Brain pericyte (primary cell): ENCODE measurements around the gene CLCNKB.
"Not testable (repeated sequence)": the region's sequence is repeated elsewhere in the genome, so short reads cannot be mapped to it uniquely, and the experiment has no call there.

Experiments used
- DNase-seq: peaks from one replicate; pipeline ENCODE4 v3.0.0-alpha.2; 2012; ENCODE audit warnings: low read depth, low spot score

CLCNKB gene

GRCh38 chr1:16014509-16015482 lies 28.8 kb upstream of the CLCNKB start:
- DNase-seq = no peak

GRCh38 chr1:16015491-16015890 lies 28.1 kb upstream of the CLCNKB start:
- DNase-seq = no peak

GRCh38 chr1:16015960-16016901 lies 27.4 kb upstream of the CLCNKB start:
- DNase-seq = no peak

- DNase-seq = no peak
These were observed 26.5 kb upstream of the CLCNKB start for GRCh38 chr1:16017076-16017460.

- DNase-seq = no peak
These were observed 25.9 kb upstream of the CLCNKB start, which contains the start of gene HSPB7 for GRCh38 chr1:16017461-16018303. TSS of gene HSPB7 (minus strand) at chr1:16018043. CDS start at chr1:16017963, 80 bp downstream.

GRCh38 chr1:16018308-16018707 lies 25.3 kb upstream of the CLCNKB start:
- DNase-seq = no peak

GRCh38 chr1:16018749-16019643 lies 24.6 kb upstream of the CLCNKB start:
- no peak for DNase-seq

GRCh38 chr1:16019644-16020277 lies 23.8 kb upstream of the CLCNKB start:
- no peak for DNase-seq

GRCh38 chr1:16020325-16020724 lies 23.3 kb upstream of the CLCNKB start:
- DNase-seq = no peak

- DNase-seq = not testable (repeated sequence)
These were observed 22.7 kb upstream of the CLCNKB start for GRCh38 chr1:16020878-16021277.

- no peak for DNase-seq
These were observed 21.9 kb upstream of the CLCNKB start, which contains the start of gene CLCNKA for GRCh38 chr1:16021681-16022080. TSS of gene CLCNKA (plus strand) at chr1:16022036. CDS start at chr1:16022620, 584 bp downstream.

GRCh38 chr1:16022393-16022792 lies 21.2 kb upstream of the CLCNKB start:
- no peak for DNase-seq

GRCh38 chr1:16023050-16023653 lies 20.4 kb upstream of the CLCNKB start:
- no peak for DNase-seq

GRCh38 chr1:16026302-16026701 lies 17.3 kb upstream of the CLCNKB start:
- DNase-seq = not testable (repeated sequence)

- no peak for DNase-seq
These were observed 16.7 kb upstream of the CLCNKB start for GRCh38 chr1:16026723-16027484.

GRCh38 chr1:16028237-16029002 lies 15.2 kb upstream of the CLCNKB start:
- DNase-seq = no peak

- DNase-seq = not testable (repeated sequence)
These were observed 14.6 kb upstream of the CLCNKB start for GRCh38 chr1:16029003-16029268.

GRCh38 chr1:16029288-16029687 lies 14.3 kb upstream of the CLCNKB start:
- no peak for DNase-seq
